Measurements from ENCODE around the gene CREB3L1. TPM values are rescaled to one million over a fixed set of nuclear protein-coding genes. Genes with fewer than 3 reads are reported as not detected.

CREB3L1 gene
- total and polyA plus RNA-seq, 2 of the 13 experiments (the other 11 are each of a cell fraction or from before 2014, with no cell fraction given) = not detected

- peak; percentile 54; the same call in 1 of the 2 replicates for TF ChIP-seq CREBL2 (CRISPR knock-in tag; IDR thresholded peaks at IDR 0.05; ENCODE audit: borderline replicate concordance)
- TF ChIP-seq NAIF1 (CRISPR knock-in tag; IDR thresholded peaks at IDR 0.05; ENCODE audit: borderline replicate concordance) = no peak
- no peak for TF ChIP-seq ZNF747 (CRISPR knock-in tag; IDR thresholded peaks at IDR 0.05; ENCODE audit: borderline replicate concordance)
- no peak for TF ChIP-seq MYC (CRISPR knock-in tag; IDR thresholded peaks at IDR 0.05; ENCODE audit: borderline replicate concordance)
- no peak for TF ChIP-seq ZBTB1 (CRISPR knock-in tag; IDR thresholded peaks at IDR 0.05; ENCODE audit: borderline replicate concordance)
- peak; percentile 28; the same call in 1 of the 2 replicates for TF ChIP-seq BORCS8-MEF2B (CRISPR knock-in tag; IDR thresholded peaks at IDR 0.05)
- no peak for TF ChIP-seq ZNF225 (CRISPR knock-in tag; IDR thresholded peaks at IDR 0.05)
- no peak for TF ChIP-seq ZNF251 (CRISPR knock-in tag; IDR thresholded peaks at IDR 0.05)
- no peak for TF ChIP-seq ELK4 (CRISPR knock-in tag; IDR thresholded peaks at IDR 0.05; ENCODE audit: borderline replicate concordance)
- TF ChIP-seq ZNF574 (CRISPR knock-in tag; IDR thresholded peaks at IDR 0.05) = no peak
- TF ChIP-seq THAP7 (CRISPR knock-in tag; IDR thresholded peaks at IDR 0.05) = no peak
- no peak for TF ChIP-seq ZNF33A (CRISPR knock-in tag; IDR thresholded peaks at IDR 0.05; ENCODE audit: borderline replicate concordance)
- TF ChIP-seq HMG20A (CRISPR knock-in tag; IDR thresholded peaks at IDR 0.05; ENCODE audit: borderline replicate concordance) = no peak
- TF ChIP-seq ZSCAN21 (CRISPR knock-in tag; IDR thresholded peaks at IDR 0.05; ENCODE audit: borderline replicate concordance) = no peak
- no peak for TF ChIP-seq ZNF800 (CRISPR knock-in tag; IDR thresholded peaks at IDR 0.05)
- no peak for TF ChIP-seq TEAD3 (CRISPR knock-in tag; optimal IDR thresholded peaks at IDR 0.05; ENCODE audit: borderline replicate concordance)
- TF ChIP-seq ZNF788 (CRISPR knock-in tag; IDR thresholded peaks at IDR 0.05; ENCODE audit: borderline replicate concordance) = no peak
- TF ChIP-seq POLR2AphosphoS5 (IDR thresholded peaks at IDR 0.05; ENCODE audit: low read depth, low read length) = no peak
- TF ChIP-seq TFDP2 (CRISPR knock-in tag; IDR thresholded peaks at IDR 0.05) = peak; percentile 39; the same call in 1 of the 2 replicates
- TF ChIP-seq ZBTB8A (CRISPR knock-in tag; IDR thresholded peaks at IDR 0.05; ENCODE audit: borderline replicate concordance, low read depth) = 0 out of 2 replicates have a peak, but pooled peaks have one; percentile 35
- peak; percentile 24; the same call in 1 of the 2 replicates for TF ChIP-seq ZNF891 (CRISPR knock-in tag; IDR thresholded peaks at IDR 0.05)
Observed at GRCh38 chr11:46295312-46296058, 18.0 kb downstream of the CREB3L1 start (continued).
